HG03039 (cell line): ENCODE results near the gene DRGX.

Experiments used
- ATAC-seq: cut with Tn5 transposase; IDR thresholded peaks from one replicate; pipeline ENCODE4 v1.9.1; 2021; ENCODE audit warnings: mild to moderate bottlenecking, moderate library complexity; ENCODE audit not compliant: unreplicated experiment

Gene DRGX

DNA sequence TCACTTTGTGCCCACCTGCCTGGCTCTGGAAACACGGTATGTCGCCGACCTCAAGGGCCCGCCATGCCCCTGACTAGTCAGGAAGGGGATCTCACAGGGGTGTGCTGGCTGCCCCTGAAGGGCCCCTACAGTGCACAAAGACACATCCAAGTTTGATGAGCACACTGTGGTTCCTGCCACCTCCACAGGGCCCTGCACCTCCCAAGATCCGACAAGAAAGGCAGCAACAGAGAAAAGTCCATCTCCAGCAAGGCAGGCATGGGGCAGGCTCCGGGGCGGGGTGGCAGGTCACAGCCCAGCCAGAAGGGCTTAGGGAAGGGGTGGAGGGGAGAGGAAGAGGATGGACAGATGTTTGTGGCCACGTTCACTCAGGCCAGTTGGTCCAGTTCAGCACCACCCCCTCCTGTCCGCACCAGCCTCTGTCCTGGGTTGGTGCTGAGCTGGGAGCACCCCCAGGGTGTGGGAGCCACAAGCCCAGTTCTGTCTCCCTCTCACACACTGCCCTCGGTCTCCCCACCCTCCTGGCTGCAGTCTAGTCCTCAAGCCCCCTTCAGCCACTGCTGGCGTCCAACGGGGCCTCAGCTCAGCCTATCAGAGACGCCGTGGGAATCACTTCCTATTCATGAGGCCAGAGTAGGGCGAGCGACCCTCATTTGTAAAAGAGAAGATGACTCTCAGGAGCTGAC lies 11.5 kb downstream of the DRGX start:
- no peak for ATAC-seq

DNA sequence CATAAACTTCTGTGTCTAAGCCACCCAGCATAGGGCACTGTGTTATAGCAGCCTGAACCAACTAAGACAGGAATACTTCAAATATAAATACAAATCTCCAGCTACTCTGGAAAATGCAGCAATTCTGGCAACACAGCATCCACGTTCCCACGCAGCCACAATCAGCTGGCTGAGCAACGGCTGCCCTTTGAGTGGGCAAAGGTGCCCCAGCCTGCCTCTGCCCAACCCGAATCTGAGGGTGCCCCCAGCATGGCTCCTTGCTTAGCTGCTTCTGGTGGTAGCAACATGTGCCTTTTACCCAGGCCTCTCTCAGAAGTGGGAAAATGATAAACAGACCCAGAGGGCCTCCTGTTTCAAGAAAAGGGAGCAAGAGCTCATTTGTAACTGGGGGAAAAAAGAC lies 12.0 kb downstream of the DRGX start:
- ATAC-seq, result no peak

DNA sequence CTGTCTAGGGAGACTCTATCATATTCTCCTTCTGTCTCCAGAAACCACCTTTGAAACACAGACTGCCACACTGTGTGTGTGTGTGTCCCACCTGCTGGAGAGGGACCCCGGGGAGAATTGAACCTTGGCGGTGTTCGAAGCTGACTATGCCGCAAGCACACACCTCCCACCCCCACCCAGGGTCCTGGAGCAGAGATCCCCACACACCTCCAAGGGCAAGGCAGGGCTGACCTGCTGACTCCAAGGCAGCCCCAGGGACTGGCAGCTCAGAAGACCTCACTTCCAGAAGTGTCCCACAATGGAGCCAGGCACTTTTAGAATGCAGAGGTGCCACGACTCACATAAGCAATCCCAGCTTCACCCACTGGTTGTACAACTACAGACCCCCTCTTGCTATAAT lies 13.1 kb downstream of the DRGX start:
- no peak for ATAC-seq

DNA sequence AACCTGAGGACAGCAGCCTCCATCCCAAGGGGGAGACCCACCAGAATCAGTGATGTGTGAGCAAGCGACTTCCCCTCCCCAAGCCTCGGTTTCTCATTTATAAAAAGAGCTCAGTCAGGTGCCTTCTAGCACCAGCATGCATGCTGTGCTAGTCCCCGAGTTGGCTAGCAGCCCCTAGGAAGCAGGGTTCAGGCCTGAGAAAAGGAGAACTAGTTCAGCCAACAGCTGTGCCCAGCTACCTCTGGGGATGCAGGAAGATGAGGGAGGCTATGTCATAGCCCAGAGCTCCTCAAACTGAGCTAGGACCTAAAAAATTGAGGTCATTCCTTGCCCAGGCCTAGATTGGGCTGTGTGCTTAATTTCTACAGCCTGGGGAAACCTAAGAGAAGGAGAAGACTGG lies 13.7 kb downstream of the DRGX start:
- ATAC-seq, result no peak

DNA sequence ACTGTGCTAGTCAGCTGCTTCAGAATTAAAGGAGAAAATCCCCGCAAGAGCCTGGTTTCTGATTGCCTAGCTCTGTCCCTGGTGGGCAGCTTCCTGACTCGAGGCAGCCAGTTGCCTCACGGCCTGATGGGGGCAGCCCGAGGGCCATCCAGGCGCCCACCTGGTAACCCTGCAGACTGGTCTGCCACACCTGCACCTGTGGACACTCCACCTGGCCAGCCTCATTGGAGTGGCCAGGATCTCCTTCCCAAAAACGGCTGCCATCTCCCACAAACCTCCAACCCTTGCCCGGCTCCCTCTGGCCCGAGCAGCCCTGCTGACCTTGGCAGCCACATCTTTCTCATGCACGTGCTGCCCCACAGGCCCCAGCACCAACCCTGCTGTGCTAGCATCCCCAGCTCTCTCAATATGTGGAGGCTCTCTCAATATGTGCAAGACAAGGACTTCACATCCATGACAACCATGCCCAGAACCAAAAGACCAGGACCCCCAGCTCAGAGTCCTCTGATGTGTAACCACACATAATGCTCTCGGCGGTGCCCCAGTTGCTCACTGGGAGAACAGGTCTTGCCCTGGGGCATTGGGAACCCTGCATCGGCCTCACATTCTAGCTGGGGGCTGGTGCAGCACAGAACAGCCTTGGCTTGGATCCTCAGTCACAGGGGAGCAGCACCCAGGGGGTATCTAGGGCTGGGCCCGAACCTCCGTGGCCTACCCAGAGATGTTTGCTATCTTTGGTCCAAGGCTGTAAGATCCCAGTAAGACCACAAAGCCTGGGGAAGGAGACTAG lies 14.6 kb downstream of the DRGX start:
- no peak for ATAC-seq

DNA sequence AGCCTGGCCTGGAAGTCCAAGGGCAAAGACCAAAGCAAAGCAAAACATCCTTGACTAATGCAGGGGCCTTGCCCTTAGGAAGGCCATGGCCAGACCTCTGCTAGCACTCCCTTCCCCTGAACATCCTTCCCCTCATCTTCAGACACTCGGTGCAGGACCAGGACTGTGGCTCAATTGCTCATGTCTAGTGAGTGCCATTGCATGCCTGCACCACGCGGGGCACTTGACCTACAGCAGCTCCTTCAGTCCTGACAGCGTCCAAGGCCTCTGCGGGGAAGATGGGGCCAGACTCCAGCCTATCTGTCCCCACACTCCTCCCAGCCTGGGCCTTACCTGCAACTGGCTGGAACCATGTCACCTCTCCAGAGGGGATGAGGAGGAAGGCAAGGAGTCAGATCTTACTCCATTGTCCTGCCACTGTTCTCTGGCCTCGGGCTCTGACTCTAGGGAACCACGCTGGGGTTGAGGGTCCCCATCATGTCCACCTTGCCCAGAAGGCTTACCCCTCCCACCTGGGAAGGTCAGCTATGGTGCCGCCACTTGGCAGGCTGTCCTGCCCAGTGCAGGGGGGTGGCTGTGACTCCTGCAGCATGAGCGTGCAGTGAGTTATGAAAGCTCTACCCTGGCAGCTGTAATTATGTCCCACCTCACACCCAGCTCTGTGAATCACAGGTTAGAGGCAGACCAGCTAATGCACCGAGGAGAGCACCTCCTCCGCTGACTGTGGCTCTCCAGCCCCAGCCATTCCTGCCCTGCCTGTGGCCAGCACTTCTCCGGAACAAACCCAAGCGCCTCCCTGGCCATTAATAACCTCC lies 16.1 kb downstream of the DRGX start:
- ATAC-seq, result no peak

DNA sequence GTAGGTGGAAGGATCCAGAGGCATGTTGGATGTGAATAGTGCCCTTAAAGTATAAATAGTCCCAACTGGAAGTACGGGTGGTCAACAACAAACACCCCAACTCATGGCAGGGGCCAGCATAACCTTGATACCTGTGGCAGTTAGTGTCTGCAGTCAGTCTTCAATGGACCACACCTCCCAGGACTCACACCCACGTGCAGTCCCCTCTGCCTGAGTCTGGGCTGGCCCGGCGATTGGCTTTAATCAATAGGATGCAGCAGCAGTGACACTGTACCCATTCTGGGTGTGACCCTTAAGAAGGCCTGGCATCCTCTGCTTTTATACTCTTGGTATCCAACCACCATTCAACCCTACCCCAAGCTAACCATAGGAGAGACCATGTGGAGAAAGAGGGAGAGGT lies 18.6 kb downstream of the DRGX start:
- ATAC-seq, result no peak

DNA sequence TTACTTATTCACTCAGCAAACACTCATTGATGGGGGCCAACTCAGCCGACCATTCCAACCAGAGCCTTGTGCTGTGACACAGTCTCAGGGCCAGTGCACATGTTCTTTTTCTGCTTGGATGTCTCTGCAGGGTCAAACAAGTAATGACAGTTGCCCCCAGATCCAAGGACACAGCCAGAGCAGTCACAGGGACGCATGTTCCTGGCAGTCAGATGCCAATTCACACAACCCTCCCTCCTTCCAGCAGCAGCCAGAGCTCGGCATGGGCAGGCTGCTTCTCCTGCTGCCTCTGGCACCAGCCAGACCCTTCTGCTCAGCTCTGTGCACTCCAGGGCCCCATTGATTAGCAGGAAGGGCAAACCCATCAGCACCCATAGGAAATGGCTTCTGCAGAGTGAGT lies 20.3 kb downstream of the DRGX start:
- ATAC-seq, result no peak

DNA sequence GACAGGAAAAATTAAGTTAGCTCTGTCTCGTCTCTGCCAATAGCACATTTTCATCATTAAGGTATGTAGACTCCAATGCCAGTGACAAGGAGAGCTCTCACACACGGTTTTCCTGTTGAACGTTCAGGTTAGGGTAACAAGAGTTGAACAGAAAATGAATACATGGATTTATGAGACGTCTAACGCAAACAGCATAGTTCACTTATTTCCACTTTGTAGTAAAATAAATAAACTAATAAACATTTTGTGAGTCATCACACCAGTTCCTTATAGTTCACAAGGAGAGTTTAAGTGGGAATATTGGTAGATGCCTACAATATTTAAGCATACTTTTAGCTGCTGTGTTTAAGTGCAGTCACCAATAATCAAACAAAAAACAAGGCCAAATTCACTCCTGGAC lies 21.1 kb downstream of the DRGX start:
- no peak for ATAC-seq

DNA sequence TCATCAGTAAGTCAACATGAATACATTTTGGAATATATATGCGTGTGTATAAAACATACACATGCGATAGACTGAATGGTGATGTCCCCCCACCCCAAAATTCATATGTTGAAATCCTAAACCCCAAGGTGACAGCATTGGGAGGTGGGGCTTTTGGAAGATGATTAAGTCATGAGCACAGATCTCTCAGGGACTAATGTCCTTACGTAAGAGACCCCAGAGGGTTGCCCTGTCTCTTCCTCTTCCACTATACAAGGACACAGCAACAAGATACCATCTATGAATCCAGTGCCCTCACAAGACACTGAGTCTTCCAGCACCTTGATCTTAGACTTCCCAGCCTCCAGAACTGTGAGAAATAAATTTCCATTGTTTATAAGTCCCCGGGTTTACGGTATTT lies 22.5 kb downstream of the DRGX start:
- no peak for ATAC-seq

DNA sequence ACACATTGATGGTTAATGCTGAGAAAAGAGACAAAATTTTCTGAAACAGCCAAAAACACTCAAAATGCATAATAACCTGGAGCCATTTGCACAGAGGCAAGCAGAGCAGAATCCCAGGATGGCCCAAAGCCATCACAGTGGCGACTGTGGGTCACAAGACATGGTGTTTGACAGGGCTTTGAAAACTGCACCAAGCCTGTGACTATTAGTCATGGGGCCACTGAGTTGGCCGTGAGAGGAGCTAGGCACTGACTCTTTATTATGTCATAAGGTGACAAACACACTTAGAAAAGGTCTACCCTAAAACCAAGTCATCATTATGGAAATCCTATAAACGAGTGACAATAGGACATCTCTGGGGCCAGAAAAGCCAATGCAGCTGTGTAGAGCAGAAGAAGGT lies 23.9 kb downstream of the DRGX start:
- no peak for ATAC-seq

DNA sequence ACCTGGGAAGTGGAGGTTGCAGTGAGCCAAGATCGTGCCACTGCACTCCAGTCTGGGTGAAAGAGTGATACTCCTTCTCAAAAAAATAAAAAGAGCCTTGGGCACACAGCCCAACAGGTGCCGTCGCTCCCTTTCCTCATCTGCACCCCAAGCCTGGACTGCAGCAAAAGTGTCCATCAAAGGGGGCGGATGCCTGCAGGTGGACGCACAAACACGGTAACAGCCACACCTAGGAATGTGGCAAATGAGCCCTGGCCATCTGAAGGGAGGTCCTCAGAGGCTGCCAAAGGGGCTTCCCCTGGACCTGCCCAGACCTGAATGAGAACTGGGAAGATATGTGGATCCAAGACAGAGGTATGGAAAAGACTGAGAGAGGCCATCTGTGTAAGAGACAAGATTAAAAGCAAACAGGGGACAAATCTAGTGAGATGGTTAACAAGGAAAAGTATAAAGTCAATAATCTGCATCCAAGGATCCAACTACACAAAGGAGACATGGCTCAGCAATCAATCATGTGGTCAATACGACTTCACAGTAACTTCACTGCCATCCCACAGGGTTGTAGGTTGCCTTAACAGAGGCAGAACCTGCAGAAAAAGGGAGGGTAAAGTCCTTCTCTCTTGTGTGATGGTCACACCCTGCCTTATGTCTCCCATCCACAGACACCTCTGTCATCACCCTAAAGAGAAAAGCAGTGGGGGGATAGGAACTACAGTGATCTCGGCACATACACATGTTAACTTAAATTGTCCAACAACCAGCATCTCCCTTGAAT lies 25.4 kb downstream of the DRGX start:
- ATAC-seq, result no peak

DNA sequence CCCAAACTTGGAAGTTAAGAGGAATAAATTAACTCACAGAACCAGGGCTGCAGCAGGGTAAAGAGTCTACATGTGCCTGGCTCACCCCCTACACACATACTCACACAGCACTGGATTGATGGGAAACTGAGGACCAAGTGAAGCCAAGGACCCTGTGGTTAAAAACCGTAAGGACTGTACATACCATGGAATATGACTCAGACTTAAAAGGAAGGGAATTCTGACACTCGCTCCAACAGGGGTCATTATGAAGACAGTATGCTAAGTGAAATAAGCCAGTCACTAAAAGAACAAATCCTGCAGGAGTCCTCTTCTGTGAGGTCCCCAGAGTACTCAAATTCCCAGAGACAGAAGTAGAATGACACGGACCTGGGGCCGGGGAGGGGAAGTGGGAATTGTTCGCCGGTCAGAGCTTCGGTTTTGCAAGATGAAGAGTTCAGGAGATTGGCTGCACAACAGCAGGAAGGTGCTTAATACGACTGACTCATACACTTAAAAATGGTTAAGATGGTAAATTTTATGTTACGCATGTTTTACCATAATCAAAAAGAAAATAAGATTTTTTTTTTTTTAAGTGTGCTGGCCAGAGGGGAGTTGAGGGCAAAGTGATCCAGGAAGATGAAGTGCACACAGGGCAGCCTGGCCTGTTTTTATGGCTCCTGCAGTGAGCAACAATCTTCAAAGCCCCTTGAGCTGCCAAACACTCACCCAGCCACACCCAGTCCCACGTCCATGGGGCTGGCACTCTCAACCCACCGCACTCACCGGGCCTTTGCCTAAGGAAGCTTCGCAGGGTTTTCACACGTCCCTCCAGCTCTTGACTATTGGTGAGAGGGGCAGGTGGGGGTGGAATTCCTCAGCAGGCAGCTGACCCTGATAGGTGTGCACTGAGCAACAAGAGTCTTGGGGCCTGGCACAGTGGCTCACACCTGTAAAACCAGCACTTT lies 26.4 kb downstream of the DRGX start:
- no peak for ATAC-seq

DNA sequence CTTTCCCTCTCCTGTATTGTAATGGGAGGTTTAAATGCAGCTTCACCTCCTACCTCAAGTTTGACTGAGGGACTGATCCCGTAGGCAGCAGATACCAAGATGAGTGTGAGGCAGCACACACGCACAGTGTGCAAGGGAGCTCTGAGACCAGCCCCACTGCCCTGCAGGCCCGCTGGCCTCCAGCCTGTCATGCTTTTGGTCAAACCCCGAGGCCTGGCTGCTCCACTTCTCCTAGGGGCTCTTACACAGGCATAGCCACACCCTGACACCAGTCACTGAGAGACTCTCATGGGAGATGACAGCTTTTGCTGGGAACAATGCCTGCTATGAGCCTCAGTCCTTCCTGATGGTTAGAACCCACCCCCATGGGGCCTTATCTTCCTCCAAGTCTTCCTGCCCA lies 27.6 kb downstream of the DRGX start:
- no peak for ATAC-seq

DNA sequence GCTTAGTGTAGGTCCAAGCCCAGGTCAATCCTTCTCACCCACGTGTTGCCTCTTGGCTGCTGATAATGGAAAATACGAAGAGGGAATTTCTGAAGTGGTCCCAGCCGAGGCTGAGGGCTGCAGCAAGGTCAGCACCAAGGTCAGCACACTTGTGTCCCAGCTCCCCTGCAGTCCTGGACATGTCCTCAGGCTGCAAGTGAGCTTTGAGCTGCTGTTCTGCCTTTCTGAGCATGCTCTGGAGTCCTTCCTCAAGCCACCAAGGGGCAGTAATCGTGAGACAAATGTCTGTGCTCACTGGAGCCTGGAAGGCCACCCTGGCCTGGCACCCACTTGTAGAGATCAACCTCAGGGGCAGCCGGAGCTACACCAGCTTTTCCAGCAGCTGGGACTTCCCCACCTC lies 28.3 kb downstream of the DRGX start:
- no peak for ATAC-seq

DNA sequence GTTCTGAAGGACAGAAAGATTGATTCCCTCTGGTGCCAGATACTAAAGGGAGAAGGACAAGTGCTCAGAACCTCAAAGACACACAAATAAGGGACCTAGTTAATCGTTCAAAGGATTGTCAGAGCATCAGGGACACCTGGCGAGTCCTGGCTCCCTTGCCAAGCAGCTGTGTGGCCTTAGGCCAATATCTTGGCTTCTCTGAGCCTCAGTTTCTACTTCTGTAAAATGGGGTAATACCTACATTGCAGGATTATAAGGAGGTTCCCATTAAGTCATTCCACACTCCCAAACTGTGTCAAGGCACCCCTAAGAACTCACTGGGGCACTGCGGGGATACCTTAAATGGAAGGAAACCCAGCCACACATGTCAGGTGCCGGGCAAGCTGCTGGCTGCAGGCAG lies 29.4 kb downstream of the DRGX start:
- no peak for ATAC-seq

DNA sequence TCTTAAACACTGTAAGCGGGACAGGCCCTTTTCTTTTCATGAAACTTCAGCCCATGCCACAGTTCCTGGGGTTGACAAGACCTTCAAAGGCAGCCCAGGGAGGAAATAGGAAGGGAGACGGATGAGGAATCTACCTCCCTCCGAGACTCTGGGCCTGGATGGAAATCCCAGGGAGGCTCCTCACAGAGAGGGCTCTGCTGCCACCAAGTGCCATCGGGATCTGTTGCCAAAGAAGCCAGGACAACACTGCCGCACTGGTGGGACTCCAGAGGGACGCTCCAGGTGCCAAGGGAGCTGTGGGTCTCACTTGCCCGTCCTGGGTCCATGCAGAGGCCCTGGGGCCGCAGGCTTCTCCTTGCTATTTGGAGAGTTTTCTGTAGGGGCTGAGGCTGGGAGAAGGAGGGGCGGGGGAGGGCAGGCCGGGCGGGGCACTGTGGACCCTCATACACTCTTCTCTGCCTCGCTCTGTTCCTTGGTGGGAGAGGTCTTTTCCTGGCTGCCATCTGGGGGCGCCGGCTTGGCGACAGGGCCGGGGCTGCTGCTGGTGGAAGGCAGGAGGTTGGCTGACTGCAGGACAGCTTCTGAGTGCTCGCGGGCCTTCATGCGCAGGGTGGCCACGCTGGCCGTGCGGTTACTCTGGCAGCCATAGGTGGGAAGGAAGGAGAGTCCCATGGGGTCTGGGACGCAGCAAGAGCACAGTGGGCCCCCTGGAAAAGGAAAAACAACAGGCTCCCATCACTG lies 30.0 kb downstream of the DRGX start:
- no peak for ATAC-seq

DNA sequence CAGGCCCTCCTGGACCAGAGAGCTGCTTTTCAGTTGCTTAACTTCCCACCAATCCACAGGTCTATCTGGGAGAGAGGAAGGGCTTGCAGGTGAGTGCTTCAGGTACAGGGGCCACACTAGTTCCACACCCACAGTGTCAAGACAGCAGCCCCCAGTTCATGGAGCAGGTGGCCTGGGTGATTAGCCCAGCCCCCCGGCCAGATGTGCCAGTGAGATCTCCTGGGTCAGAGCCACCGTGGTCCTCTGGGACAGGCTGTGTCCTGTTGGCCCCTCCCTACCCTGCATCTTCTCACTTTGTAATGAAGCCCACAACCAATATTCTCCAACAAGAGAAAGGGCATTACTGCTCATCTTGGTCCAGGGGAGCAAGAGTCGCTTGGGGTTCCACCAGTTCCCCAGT lies 30.6 kb downstream of the DRGX start:
- ATAC-seq, result no peak

DNA sequence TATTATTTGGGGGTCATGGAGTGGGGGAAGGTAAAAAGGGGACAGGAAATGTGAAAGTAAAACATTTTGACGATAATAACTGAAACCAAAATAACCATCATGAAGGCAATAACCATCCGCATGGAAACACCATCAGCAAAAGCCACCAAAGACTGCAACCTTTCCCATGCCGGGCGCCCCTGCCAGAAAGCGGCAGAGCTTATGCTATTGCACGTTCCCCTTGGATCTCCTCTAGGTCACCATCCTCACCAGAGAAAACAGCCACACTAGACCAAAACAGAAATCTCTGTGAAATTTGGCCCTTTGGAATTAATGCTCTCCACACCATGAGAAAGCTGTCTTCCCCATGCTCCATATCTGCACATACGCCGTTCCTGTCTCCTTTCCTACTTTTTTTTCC lies 31.1 kb downstream of the DRGX start:
- ATAC-seq, result no peak
